ENCODE measurements around the gene KLHL4.
"Not testable (repeated sequence)": the region's sequence is repeated elsewhere in the genome, so short reads cannot be mapped to it uniquely, and the experiment has no call there.

Gene KLHL4

DNA sequence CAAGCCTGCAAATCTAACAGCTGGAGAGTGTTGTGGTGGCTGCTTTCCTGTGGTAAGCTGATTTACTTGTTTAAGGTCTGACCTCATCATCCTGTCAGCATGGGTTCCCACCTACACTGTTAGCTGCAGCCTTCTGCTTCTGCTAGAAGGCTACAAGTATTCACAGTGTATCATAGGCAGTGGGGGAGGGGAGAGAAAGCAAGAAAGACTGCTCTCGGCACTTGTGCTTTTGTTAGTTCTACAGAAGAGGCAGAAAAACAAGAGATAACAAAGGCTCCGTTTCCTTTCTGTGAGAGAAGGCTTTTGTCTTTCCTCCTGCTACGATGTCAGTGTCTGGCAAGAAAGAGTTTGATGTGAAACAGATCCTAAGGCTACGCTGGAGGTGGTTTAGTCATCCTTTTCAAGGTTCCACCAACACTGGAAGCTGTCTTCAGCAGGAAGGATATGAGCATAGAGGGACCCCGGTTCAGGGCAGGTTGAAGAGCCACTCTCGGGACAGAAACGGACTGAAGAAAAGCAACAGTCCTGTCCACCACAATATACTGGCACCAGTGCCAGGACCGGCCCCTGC lies at the start of gene KLHL4:
Gene KLHL4, plus strand, starts transcription at position 232 of the 571 bp plus-strand sequence. Its CDS starts 92 bp downstream, at position 324.
- no peak for DNase-seq

DNA sequence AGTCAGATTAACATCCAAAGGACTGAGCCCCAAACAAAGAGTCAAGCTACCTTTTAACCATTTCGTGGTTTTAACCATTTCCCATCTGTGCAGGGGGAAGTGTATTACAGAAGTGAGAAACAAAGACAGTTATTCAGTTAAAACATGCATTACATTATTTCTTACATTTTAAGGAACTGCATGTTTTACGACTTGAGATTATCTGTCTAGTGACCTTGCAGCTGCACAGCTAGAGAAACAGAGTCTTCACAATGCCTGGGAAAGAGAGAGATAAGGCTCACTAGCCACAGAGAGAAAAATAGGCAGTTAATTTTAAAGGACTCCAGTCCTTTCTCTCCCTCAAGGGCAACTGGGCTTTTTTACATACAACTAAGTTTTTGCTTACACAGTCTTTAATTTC lies 48.7 kb upstream of the KLHL4 start:
- DNase-seq: no peak

GRCh38 chrX:87475793-87476192 lies 41.8 kb upstream of the KLHL4 start:
- no peak for DNase-seq

GRCh38 chrX:87478703-87479102 lies 38.9 kb upstream of the KLHL4 start:
- not testable (repeated sequence) for DNase-seq

GRCh38 chrX:87489071-87489470 lies 28.5 kb upstream of the KLHL4 start:
- DNase-seq: no peak

DNA sequence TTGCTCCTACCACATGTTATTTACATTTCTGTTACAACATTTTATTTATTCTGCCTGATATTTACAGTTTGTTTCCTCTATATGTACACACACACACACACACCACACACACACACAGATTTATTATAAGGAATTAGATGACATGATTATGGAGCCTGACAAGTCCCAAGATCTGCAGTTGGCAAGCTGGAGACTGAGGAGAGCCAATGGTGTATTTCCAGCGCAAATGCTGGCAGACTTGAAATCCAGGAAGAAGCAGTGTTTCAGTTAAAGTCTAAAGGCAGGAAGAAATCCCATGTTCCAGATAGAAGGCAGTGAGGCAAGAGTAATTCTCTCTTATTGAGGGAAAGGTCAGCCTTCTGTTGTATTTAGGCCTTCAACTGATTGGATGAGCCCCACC lies 1.8 kb upstream of the KLHL4 start:
- no peak for DNase-seq

GRCh38 chrX:87516717-87517121 lies 883 bp upstream of the KLHL4 start:
- no peak for DNase-seq

GRCh38 chrX:87518504-87518903 lies 902 bp downstream of the KLHL4 start:
- no peak for DNase-seq

- DNase-seq: peak; percentile 2
These were observed 8.2 kb downstream of the KLHL4 start for GRCh38 chrX:87525771-87526229.

DNA sequence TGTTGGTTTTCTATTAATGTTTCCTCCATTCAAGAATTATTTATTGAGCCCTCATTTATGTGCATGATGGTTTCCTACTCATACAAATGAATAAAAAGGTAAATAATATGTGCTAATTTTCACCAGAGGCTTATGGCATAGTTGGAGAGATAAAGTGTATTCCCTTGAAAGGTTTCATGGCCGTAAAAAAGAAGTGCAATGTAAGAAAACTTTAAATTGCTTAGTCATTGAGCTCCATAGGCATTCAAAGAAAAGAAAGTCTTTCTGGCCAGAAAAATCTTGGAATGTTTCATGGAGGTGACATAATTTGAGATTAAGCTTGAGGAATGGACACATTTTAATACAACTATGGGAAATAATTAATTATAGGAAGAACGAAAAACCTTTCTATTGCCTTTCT lies 8.7 kb downstream of the KLHL4 start:
- no peak for DNase-seq

DNA sequence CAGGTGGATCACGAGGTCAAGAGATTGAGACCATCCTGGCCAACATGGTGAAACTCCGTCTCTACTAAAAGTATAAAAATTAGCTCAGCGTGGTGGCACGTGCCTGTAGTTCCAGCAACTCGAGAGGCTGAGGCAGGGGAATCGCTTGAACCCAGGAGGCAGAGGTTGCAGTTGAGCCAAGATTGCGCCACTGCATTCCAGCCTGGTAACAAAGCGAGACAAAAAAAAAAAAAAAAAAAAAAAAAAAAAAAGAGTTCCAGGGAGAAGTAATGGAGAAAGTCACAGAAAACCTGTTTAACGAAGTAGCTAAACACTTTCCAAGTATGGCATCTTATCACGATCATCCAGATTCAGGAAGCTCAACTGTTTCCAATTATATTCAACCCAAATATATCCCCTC lies 10.9 kb downstream of the KLHL4 start:
- DNase-seq: no peak

GRCh38 chrX:87571964-87572363 lies 54.4 kb downstream of the KLHL4 start:
- no peak for DNase-seq

DNA sequence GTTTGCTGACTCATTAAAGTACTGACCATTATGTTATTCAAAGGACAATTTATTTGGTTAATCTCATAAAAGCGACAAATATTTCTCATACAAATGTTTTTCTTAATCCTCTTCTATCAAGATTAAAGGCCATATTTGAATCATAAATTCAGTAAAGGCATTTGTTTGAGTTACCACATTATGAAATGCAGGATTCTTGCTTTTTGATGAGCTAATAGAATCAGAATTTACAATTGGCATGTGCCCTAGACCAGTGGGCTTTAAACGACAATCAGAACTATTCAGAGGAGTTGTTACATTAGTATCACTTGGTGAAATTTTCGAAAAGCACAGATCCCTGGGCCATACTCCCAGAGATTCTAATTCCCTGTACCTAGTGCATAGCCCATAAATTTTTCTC lies 55.3 kb downstream of the KLHL4 start:
- no peak for DNase-seq

DNA sequence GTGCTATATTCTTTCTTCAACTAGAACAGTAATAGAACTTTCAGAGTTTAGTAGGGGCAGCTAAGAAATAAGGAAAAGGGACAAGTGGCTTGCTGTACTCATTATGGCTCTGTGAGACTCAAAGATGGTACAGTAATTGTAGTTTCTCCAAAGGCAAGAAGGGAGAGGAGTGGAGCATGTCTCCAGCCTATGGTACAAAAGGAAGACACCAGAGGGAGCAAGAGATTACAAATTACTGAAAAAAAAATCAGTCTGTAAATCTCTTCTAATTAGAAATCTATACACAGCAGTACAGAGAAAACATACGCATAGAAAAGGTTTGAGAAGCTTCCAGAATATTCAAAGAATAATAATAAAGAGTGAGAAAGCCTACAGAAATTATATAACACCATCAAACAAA lies 61.4 kb downstream of the KLHL4 start:
- no peak for DNase-seq

GRCh38 chrX:87580862-87581261 lies 63.3 kb downstream of the KLHL4 start:
- no peak for DNase-seq

DNA sequence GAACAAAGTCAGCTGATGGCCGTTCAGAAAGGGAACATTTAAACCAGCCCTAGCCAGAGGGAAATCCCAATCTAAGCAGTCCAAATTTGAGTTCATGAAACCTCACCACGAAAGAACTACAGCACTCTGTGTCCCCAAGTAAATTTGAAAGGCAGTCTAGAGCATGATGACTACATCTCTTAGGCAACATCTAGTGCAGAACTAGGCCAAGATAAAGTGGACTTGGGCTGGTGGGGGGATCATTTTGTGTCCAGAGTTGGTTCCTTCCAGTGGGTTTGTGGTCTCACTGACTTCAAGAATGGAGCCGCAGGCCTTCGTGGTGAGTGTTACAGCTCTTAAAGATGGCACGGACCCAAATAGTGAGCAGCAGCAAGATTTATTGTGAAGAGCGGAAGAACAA lies 64.9 kb downstream of the KLHL4 start:
- no peak for DNase-seq

- no peak for DNase-seq
These were observed 66.1 kb downstream of the KLHL4 start for GRCh38 chrX:87583679-87584078.

DNA sequence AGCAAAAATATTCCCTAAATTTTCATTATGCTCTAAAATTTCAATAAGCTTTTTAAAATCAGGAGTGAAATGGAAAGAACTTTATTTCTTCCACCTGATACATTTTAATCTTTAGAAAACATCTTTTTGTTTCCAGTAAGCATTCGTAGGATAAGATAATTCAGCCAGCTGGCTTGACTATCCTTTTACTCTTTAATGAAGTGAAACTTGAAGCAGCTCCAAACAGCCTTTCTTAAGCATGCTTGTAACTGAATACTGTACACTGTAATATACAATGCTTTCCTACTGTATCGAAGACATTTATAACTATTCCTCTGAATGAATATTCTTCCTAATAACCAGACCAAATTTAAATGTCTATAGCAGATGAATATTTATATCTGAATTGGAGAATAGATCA lies 98.8 kb downstream of the KLHL4 start:
- no peak for DNase-seq

GRCh38 chrX:87621697-87622096 lies 104.1 kb downstream of the KLHL4 start:
- no peak for DNase-seq

- no peak for DNase-seq
These were observed 109.4 kb downstream of the KLHL4 start for GRCh38 chrX:87626996-87627395.

GRCh38 chrX:87634361-87634760 lies 116.8 kb downstream of the KLHL4 start:
- DNase-seq: no peak

- DNase-seq: no peak
These were observed 118.9 kb downstream of the KLHL4 start for GRCh38 chrX:87636533-87636932.

DNA sequence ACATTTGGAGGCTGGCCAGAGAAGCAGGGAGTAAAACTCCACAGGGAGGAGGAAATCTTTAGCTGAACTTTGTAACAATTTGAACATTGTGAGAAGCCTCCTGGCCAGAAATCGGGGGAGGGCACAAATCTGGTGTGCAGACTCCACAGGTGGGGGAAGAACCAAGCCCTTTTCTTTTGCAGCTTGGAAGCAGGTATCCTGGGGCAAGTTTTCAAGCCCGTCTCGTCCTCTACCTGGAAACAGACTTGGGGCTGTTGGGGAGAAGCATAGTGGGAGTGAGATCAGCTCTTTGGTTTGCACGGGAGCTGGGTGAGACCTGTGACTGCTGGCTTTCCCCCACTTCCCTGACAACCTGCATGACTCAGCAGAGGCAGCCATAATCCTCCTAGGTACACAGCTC lies 123.8 kb downstream of the KLHL4 start:
- not testable (repeated sequence) for DNase-seq

DNA sequence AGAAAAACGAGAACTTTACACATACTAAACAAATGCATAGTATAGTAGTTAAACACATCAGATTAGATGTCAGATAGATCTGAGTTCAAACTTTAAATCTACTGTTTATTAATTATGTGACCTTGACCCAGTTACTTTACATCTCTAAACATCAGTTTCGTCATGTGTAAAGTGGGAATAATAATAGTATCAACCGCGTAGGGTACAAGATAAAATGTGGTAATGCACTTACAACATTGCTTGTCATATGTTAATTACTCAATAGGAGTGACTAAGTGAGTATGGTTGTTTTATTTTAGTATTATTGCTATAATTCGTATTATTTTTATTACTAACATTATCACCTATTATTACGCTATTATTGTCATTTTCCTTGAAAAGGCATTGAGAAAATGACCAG lies 144.2 kb downstream of the KLHL4 start:
- no peak for DNase-seq

DNA sequence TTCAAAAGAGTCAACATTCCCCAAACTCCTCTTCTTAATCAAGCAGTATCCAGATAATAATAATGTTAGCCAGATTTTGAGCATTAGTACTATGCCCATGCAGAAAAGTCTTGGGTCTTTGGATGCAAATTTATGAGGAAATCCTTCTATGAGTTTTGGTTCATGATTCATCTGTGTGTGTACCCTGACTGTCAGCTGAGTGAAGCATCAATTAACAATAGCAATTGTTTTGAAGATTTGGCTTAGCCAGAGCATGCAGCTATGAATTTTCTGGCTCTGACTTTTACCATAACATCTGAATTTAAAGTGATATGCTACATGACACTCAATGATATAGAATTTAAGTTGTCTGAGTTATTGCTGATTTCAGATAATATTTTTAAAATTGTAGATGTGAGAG lies 145.8 kb downstream of the KLHL4 start:
- no peak for DNase-seq

GRCh38 chrX:87664381-87664780 lies 146.8 kb downstream of the KLHL4 start:
- DNase-seq: no peak
